GM12878 (cell line): ENCODE measurements around the gene ASAP2. TPM values are rescaled to one million over a fixed set of nuclear protein-coding genes. Genes with fewer than 3 reads are reported as not detected.

Source experiments
- ATAC-seq: fragments of 200-7000 bp; cut with Tn5 transposase; 3 replicates; pipeline ENCODE4 v1.9.1; 2020; ENCODE audit warnings: mild to moderate bottlenecking, moderate library complexity
- BruUV-seq: library from RNA; stranded (reverse); fragments of 400-500 nt; replicated peaks from 2 replicates; lab custom pipeline; 2021; lab: Mats Ljungman, UMichigan
- CTCF ChIA-PET: fragments of 300-600 bp; sonication (Branson Sonifier 250); formaldehyde crosslinking; extraction: SDS; loops from one replicate; lab custom pipeline; 2021; ENCODE audit warnings: inconsistent platforms; lab: Yijun Ruan, JAX
- POLR2A ChIA-PET: fragments of 350-600 bp; formaldehyde crosslinking; extraction: SDS; loops from one replicate; lab custom pipeline; 2021; ENCODE audit warnings: inconsistent platforms; lab: Charles Lee
- RAD21 ChIA-PET: fragments of 300-600 bp; sonication (Branson Sonifier 250); formaldehyde crosslinking; loops from one replicate; lab custom pipeline; 2023; ENCODE audit warnings: antibody characterized with exemption; ENCODE audit not compliant: unreplicated experiment; lab: Charles Lee
- SMC1A ChIA-PET: fragments of 300-600 bp; sonication (Branson Sonifier 250); formaldehyde crosslinking; loops from one replicate; lab custom pipeline; 2023; ENCODE audit not compliant: unreplicated experiment, uncharacterized antibody; lab: Charles Lee
- DNase-seq: peaks from one replicate; pipeline ENCODE4 v3.0.0-alpha.2; 2011; ENCODE audit warnings: low read depth, low spot score
- FAIRE-seq: peaks from 3 replicates; lab custom pipeline; 2011; peaks lifted over from hg19 to GRCh38; lab: Jason Lieb, UNC
- H2AFZ ChIP-seq: 2 replicates; pipeline ENCODE4 v1.6.0; 2011; ENCODE audit warnings: low read depth, low read length, control low read depth; ENCODE audit not compliant: control insufficient read depth
- H3K27ac ChIP-seq: 2 replicates; pipeline ENCODE4 v1.5.1; 2011; ENCODE audit warnings: control low read depth; ENCODE audit not compliant: control insufficient read depth, insufficient read depth
- H3K27me3 ChIP-seq, 2 experiments: replicated peaks in 1 of 2; 2 replicates each; pipeline versions ENCODE4 v1.6.0 to v1.6.1; 2011; ENCODE audit warnings: low read length in 1 of 2; ENCODE audit not compliant: control insufficient read depth in 2 of 2, insufficient read depth in 2 of 2
- H3K36me3 ChIP-seq, 2 experiments: 2 replicates each; pipeline ENCODE4 v1.5.1; 2011; ENCODE audit warnings: low read length in 1 of 2; ENCODE audit not compliant: control insufficient read depth in 2 of 2, insufficient read depth in 2 of 2
- H3K4me1 ChIP-seq: 2 replicates; pipeline ENCODE4 v1.6.1; 2011; ENCODE audit warnings: mild to moderate bottlenecking, low read length, moderate library complexity, mixed read lengths; ENCODE audit not compliant: control insufficient read depth, insufficient read depth
- H3K4me2 ChIP-seq: 2 replicates; pipeline ENCODE4 v1.6.0; 2011; ENCODE audit warnings: control low read depth; ENCODE audit not compliant: control insufficient read depth, insufficient read depth
- H3K4me3 ChIP-seq: fragments of 200-600 bp; sonication (generic); 2 replicates; pipeline ENCODE4 v1.5.1; 2016
- H3K79me2 ChIP-seq: 2 replicates; pipeline ENCODE4 v1.6.0; 2011; ENCODE audit warnings: low read length; ENCODE audit not compliant: control insufficient read depth, insufficient read depth
- H3K9ac ChIP-seq: 2 replicates; pipeline ENCODE4 v1.8.0; 2011; ENCODE audit warnings: low read length, control low read depth, mixed read lengths; ENCODE audit not compliant: control insufficient read depth, insufficient read depth
- H3K9me3 ChIP-seq: replicated peaks from 3 replicates; pipeline ENCODE4 v1.5.1; 2011; ENCODE audit warnings: mild to moderate bottlenecking, low read length; ENCODE audit not compliant: control insufficient read depth, insufficient read depth
- H4K20me1 ChIP-seq: 2 replicates; pipeline ENCODE4 v1.6.0; 2011; ENCODE audit not compliant: control insufficient read depth, insufficient read depth
- ATF3 ChIP-seq: IDR thresholded peaks from 2 replicates; pipeline ENCODE4 v1.6.1; 2011; ENCODE audit warnings: low read depth, mild to moderate bottlenecking, low read length, moderate library complexity, borderline replicate concordance; ENCODE audit errors: extremely low read depth
- BACH1 ChIP-seq: fragments of 450-650 bp; IDR thresholded peaks from 2 replicates; pipeline ENCODE4 v1.6.1; 2017; ENCODE audit warnings: mild to moderate bottlenecking, borderline replicate concordance
- CBFB ChIP-seq: IDR thresholded peaks from 2 replicates; pipeline ENCODE4 v1.6.1; 2016; ENCODE audit warnings: antibody characterized with exemption, low read depth
- CEBPZ ChIP-seq: fragments of 150-350 bp; IDR thresholded peaks from 2 replicates; pipeline ENCODE4 v1.6.1; 2016; ENCODE audit warnings: low read depth, low read length
- CHD1 ChIP-seq: IDR thresholded peaks from 2 replicates; pipeline ENCODE4 v1.6.1; 2012; ENCODE audit warnings: low read depth, low read length, improper control_type of control experiment
- CHD4 ChIP-seq: fragments of 200-600 bp; sonication (generic); IDR thresholded peaks from 2 replicates; pipeline ENCODE4 v1.6.1; 2016; ENCODE audit warnings: mild to moderate bottlenecking
- MEF2A ChIP-seq: IDR thresholded peaks from 2 replicates; pipeline ENCODE4 v1.6.1; 2011; ENCODE audit warnings: low read depth, mild to moderate bottlenecking, low read length, moderate library complexity; ENCODE audit not compliant: insufficient read depth
- MTA2 ChIP-seq: fragments of 450-650 bp; IDR thresholded peaks from 2 replicates; pipeline ENCODE4 v1.6.1; 2016; ENCODE audit warnings: low read depth, mild to moderate bottlenecking, moderate library complexity
- MTA3 ChIP-seq: IDR thresholded peaks from 2 replicates; pipeline ENCODE4 v1.6.1; 2012; ENCODE audit warnings: low read length, inconsistent platforms, borderline replicate concordance
- NR2C2 ChIP-seq: IDR thresholded peaks from 2 replicates; pipeline ENCODE4 v1.6.1; 2011; ENCODE audit warnings: borderline replicate concordance, low read depth; ENCODE audit not compliant: control insufficient read depth, insufficient read length
- PAX5 ChIP-seq: IDR thresholded peaks from 2 replicates; pipeline ENCODE4 v1.6.1; 2011; ENCODE audit warnings: low read depth, low read length, borderline replicate concordance
- REST ChIP-seq: IDR thresholded peaks from 2 replicates; pipeline ENCODE4 v1.6.1; 2012; ENCODE audit warnings: mild to moderate bottlenecking, low read depth, low read length
- RFX5 ChIP-seq: IDR thresholded peaks from 2 replicates; pipeline ENCODE4 v1.6.1; 2011; ENCODE audit warnings: low read depth, low read length, improper control_type of control experiment
- STAT3 ChIP-seq: IDR thresholded peaks from 2 replicates; pipeline ENCODE4 v1.6.1; 2011; ENCODE audit warnings: low read depth, low read length, improper control_type of control experiment
- TCF12 ChIP-seq: IDR thresholded peaks from 2 replicates; pipeline ENCODE4 v1.6.1; 2011; ENCODE audit warnings: low read depth, mild to moderate bottlenecking, low read length
- WRNIP1 ChIP-seq: IDR thresholded peaks from 2 replicates; pipeline ENCODE4 v1.6.1; 2011; ENCODE audit warnings: low read depth, low read length, improper control_type of control experiment, borderline replicate concordance
- YBX1 ChIP-seq: fragments of 450-650 bp; IDR thresholded peaks from 2 replicates; pipeline ENCODE4 v1.6.1; 2016; ENCODE audit warnings: antibody characterized with exemption
- WGBS: methylation state at CpG from one replicate; pipeline ENCODE4 v1.1.6; 2016; ENCODE audit warnings: low lambda C conversion rate; ENCODE audit not compliant: insufficient replicate concordance, insufficient coverage; ENCODE audit errors: missing lambda C conversion rate; 5-methylcytosine and 5-hydroxymethylcytosine counted together
- in situ Hi-C: fragments of 300-500 bp; cut with MboI; formaldehyde crosslinking; loops from 9 replicates; pipeline ENCODE4 v1.14.3; 2018; ENCODE audit warnings: mixed read lengths
- intact Hi-C: fragments of 100-400 bp; cut with micrococcal nuclease; formaldehyde crosslinking; loops from one replicate; pipeline ENCODE4 v1.14.2; 2022; ENCODE audit not compliant: unreplicated experiment
- polyA plus RNA-seq, 11 experiments: library from polyadenylated mRNA; depleted of rRNA in 4 of 11; unstranded in 6 of 11; stranded (reverse) in 5 of 11; fragments of >200 nt; fragmentation: Nextera tagmentation in 4 of 11; fragmentation: Illumina TruSeq in 1 of 11; extraction: Ambion mirVana in 4 of 11; extraction: Trizol in 1 of 11; gene quantifications; 1 replicate in 1 of 11; 2 replicates in 10 of 11; pipeline versions ENCODE4 v1.2.1 to v1.2.3, GENCODE V29; 2011 to 2016; ENCODE audit warnings: inconsistent platforms in 2 of 11, missing spikeins in 2 of 11, low read depth in 1 of 11
- total RNA-seq, 4 experiments: library from RNA; depleted of rRNA in 3 of 4; stranded (reverse); fragments of >200 nt in 3 of 4; fragmentation: Illumina TruSeq in 1 of 4; extraction: Trizol in 1 of 4; gene quantifications; 2 replicates each; pipeline versions ENCODE4 v1.2.1 to v1.2.3, GENCODE V29; 2013 to 2021
- TF ChIP-seq, protein P1 (sequence below): fragments of 450-650 bp; IDR thresholded peaks from 2 replicates; pipeline ENCODE4 v1.6.1; 2017; ENCODE audit warnings: low read depth, mild to moderate bottlenecking, moderate library complexity

ASAP2 gene
- total and polyA plus RNA-seq, 10 of the 15 experiments (the other 5 are each of a cell fraction or from before 2014, with no cell fraction given) = 0.05 to 0.27 (median 0.07) TPM; not detected in 4

DNA sequence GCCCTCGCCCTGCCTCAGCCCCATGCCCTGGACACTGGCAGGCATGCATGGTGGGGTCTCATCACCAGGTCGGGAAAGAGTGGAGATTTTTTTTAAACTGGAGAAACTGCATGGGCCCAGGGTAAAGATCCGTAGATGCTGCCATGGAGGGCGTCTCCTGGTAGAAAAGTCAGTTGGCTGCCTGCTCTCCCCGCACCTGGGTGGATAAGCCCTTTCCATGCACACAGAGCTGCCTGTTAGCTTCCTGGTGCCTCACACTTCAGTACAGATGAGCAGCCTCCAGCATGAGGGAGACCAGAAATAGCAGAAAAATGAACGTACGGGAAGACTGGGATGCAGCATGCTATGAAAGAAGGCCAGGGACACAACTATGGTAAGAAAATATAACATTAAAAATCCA is 92.0 kb downstream of the ASAP2 start:
- 24% methylated on average over 7 of the region's 7 CpGs for WGBS
- ChIA-PET RAD21 (no interaction called here), CTCF (no interaction called here), SMC1A (no interaction called here), POLR2A (no interaction called here)
- H3K27me3 ChIP-seq = peaks cover 0 to 2% of the 10 kb centered on the region in 2 experiments; a peak in 1 of 4 replicates
- H3K36me3 ChIP-seq = no peaks in the 10 kb centered on the region
- H3K4me1 ChIP-seq = no peaks in the 10 kb centered on the region
- no peak for ATAC-seq
- in situ Hi-C loops = no loop called here
- no peak overlapping the region for H2AFZ ChIP-seq
- intact Hi-C loops = no loop called here
- H3K9ac ChIP-seq = no peak overlapping the region
- no peaks in the 10 kb centered on the region for H3K9me3 ChIP-seq
- no TSS peak for BruUV-seq
- no peaks in the 10 kb centered on the region for H4K20me1 ChIP-seq
- no peak overlapping the region for H3K27ac ChIP-seq
- no peaks in the 10 kb centered on the region for H3K79me2 ChIP-seq
- no peak overlapping the region for H3K4me3 ChIP-seq
- H3K4me2 ChIP-seq = no peak overlapping the region
- DNase-seq = no peak
- no peak for FAIRE-seq
- no peak for TF ChIP-seq CBFB
- TF ChIP-seq CHD1 = no peak
- no peak for TF ChIP-seq REST
- TF ChIP-seq, protein P1, sequence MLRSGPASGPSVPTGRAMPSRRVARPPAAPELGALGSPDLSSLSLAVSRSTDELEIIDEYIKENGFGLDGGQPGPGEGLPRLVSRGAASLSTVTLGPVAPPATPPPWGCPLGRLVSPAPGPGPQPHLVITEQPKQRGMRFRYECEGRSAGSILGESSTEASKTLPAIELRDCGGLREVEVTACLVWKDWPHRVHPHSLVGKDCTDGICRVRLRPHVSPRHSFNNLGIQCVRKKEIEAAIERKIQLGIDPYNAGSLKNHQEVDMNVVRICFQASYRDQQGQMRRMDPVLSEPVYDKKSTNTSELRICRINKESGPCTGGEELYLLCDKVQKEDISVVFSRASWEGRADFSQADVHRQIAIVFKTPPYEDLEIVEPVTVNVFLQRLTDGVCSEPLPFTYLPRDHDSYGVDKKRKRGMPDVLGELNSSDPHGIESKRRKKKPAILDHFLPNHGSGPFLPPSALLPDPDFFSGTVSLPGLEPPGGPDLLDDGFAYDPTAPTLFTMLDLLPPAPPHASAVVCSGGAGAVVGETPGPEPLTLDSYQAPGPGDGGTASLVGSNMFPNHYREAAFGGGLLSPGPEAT = no peak
- no peak for TF ChIP-seq WRNIP1
- TF ChIP-seq MTA3 = no peak
- TF ChIP-seq YBX1 = no peak
- TF ChIP-seq STAT3 = no peak
- no peak for TF ChIP-seq NR2C2
- TF ChIP-seq BACH1 = no peak
- TF ChIP-seq ATF3 = no peak
- TF ChIP-seq CHD4 = no peak
- TF ChIP-seq TCF12 = no peak
- TF ChIP-seq CEBPZ = no peak
- TF ChIP-seq RFX5 = no peak
- TF ChIP-seq PAX5 = no peak
- no peak for TF ChIP-seq MTA2
- no peak for TF ChIP-seq MEF2A
